Measurements from ENCODE around the gene STAT1.
A peak's percentile ranks its signal among the peaks of the same experiment; 100 is the strongest.

The STAT1 gene

DNA sequence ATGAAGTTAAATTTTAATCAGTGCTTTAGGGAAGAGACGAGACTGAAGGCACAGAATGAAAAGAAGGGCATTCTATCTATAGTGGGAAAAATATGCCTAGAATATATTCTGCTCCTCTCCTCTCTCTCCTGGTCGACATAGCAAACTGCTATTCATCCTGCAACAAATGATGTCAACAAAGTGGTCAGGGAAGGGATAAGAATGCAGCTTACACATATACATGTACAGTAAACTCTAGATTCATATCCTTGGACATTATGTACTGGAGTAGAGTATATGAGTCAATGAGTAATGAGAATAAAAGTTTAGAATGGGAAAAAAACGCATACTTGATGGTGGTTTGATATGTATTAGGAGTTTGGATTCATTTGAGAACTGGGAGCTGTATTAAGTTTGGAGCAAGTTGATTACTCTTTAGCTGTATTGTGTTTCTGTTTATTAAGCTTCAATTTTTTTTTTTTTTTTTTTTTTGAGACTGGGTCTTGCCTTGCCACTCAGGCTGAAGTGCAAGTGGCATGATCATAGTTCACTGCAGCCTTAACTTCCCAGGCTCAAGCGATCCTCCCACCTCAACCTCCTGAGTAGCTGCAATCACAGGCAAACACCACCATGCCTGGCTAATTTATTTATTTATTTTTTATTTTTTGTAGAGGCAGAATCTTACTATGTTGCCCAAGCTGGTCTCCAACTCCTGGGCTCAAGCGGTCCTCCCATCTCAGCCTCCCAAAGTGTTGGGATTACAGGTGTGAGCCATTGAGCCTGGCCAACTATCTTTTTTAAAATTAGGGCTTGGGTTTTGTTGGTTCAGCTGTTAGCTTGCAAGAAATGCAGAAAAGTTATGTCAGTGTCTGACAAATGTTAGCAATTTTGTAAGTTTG, 53.8 kb downstream of the STAT1 start:
- Histone ChIP-seq H3K27ac (ENCODE audit: low read depth, low read length) (no peak overlapping the region), H3K4me1 (ENCODE audit: control insufficient read depth, insufficient read depth, low read length) (no peaks in the 10 kb centered on the region), H3K4me3 (ENCODE audit: low read length) (no peak overlapping the region), H3K36me3 (ENCODE audit: control insufficient read depth, insufficient read depth, low read length) (peaks cover 2% of the 10 kb centered on the region), H3K27me3 (ENCODE audit: control insufficient read depth, insufficient read depth, low read length) (no peaks in the 10 kb centered on the region), H3K9ac (ENCODE audit: low read length) (no peak overlapping the region)

DNA sequence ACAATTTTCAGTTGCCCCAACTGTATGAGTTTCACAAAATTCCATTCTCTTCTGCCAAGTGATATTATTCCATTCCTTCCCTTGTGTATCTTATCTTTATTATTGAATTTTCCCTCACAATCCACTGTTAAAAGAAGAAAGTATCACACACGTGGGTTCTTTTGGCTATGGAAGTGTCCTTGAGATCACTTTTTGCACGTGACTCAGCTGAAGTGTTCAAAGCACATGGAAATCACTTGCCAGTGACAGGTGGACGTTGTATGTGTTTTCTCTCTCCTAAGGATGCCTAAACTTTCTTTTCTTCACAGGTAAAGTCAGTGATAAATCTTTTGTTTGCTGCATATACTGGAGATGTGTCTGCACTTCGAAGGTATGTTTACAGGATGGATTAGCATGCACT, 60.7 kb downstream of the STAT1 start:
- no peaks in the 10 kb centered on the region for H3K4me1 ChIP-seq (ENCODE audit: control insufficient read depth, insufficient read depth, low read length)
- H3K9ac ChIP-seq (ENCODE audit: low read length) = no peak overlapping the region
- H3K27ac ChIP-seq (ENCODE audit: low read depth, low read length) = no peak overlapping the region
- H3K36me3 ChIP-seq (ENCODE audit: control insufficient read depth, insufficient read depth, low read length) = no peaks in the 10 kb centered on the region
- H3K4me3 ChIP-seq (ENCODE audit: low read length) = no peak overlapping the region
- no peaks in the 10 kb centered on the region for H3K27me3 ChIP-seq (ENCODE audit: control insufficient read depth, insufficient read depth, low read length)

DNA sequence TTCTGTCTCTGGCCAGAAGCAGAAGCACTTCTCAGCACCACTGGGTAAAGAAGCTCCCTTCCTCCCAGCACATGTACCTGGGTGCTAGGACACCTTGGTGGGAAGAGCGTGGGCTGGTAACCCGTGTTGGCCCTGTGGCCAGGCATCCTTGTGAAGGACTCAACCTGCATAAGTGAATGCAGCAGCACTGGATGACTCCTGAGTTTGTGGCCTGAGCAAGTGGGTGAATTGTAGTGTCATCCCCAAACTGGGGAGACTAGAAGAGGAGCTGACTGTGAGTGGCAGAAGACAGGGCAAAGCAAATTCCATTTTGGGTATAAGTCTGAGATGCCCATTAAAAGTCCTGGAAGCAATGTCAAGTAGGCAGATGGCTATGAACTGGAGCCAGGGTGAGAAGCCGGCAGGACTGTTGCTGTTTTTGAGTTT, 63.4 kb downstream of the STAT1 start:
- Histone ChIP-seq H3K27ac (ENCODE audit: low read depth, low read length) (no peak overlapping the region), H3K36me3 (ENCODE audit: control insufficient read depth, insufficient read depth, low read length) (no peaks in the 10 kb centered on the region), H3K4me1 (ENCODE audit: control insufficient read depth, insufficient read depth, low read length) (peaks cover 8% of the 10 kb centered on the region), H3K9ac (ENCODE audit: low read length) (no peak overlapping the region), H3K4me3 (ENCODE audit: low read length) (no peak overlapping the region), H3K27me3 (ENCODE audit: control insufficient read depth, insufficient read depth, low read length) (no peaks in the 10 kb centered on the region)

DNA sequence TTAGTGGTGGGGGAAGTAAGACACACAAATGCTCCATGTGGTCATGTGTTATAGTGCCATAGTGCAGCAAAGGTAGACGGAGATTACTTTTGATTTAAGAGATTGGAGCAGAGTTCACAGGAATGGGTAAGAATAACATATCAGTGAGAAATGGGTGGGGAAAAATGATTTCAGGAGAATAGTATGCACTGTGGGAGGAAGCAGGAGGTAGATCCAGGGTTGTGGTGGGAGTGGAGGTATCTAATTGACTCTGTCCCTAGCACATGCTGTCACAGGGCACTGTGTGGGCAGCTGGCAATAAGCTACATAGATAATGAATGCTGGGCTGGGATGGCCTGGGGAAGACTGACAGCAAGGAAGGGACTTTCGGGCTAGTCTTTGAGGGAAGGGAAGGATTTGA, 65.3 kb downstream of the STAT1 start:
- Histone ChIP-seq H3K9ac (ENCODE audit: low read length) (no peak overlapping the region), H3K4me1 (ENCODE audit: control insufficient read depth, insufficient read depth, low read length) (peaks cover 8% of the 10 kb centered on the region), H3K4me3 (ENCODE audit: low read length) (no peak overlapping the region), H3K27me3 (ENCODE audit: control insufficient read depth, insufficient read depth, low read length) (no peaks in the 10 kb centered on the region), H3K27ac (ENCODE audit: low read depth, low read length) (no peak overlapping the region), H3K36me3 (ENCODE audit: control insufficient read depth, insufficient read depth, low read length) (no peaks in the 10 kb centered on the region)

DNA sequence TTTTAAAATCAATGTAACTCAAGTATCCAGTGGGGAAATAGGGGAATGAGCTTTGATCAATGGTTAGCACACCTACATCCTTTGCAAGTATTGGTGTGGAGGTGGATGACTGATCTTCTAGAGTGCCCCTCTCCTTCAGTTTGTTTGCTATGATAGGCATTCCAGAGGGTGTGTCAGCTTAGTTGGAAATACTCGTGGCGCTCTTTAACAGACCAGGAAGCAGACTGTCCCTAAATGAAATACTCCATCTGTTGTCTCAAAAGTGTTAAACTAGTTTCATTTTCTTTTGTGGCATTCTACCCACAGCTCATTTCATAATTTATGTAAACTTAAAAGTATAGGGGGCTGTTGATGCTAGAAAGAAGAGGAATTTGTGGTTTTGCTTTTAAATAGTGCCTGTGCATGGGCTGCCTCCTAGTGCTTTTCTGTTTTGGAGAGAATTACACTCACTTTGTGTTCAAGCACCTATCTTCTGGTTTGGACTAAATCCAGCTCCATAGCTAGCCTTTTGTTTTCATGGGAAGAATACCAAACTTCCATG, 66.2 kb downstream of the STAT1 start:
- H3K4me1 ChIP-seq (ENCODE audit: control insufficient read depth, insufficient read depth, low read length) = peaks cover 8% of the 10 kb centered on the region
- no peak overlapping the region for H3K27ac ChIP-seq (ENCODE audit: low read depth, low read length)
- H3K36me3 ChIP-seq (ENCODE audit: control insufficient read depth, insufficient read depth, low read length) = no peaks in the 10 kb centered on the region
- peak overlapping the region; percentile 23 for H3K4me3 ChIP-seq (ENCODE audit: low read length)
- no peaks in the 10 kb centered on the region for H3K27me3 ChIP-seq (ENCODE audit: control insufficient read depth, insufficient read depth, low read length)
- no peak overlapping the region for H3K9ac ChIP-seq (ENCODE audit: low read length)

DNA sequence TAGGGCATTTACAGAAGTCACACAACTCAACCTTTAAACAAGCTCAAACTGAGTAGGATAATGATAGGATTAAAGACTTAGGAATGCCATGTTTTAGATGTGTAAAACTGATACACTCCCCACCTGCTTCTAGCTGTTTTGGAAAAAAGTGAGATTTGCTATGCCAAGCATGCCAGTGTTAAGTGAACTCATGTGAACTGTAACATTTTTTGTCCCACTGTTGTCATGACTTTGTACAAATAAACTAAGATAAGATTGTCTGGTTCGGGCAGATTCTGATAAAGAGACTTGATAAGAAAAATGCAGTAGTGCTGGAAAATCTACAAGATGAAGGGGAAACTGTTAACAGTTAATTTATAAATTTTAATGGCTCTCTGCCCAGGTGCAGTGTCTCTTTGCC, 66.8 kb downstream of the STAT1 start:
- Histone ChIP-seq H3K36me3 (ENCODE audit: control insufficient read depth, insufficient read depth, low read length) (no peaks in the 10 kb centered on the region), H3K27me3 (ENCODE audit: control insufficient read depth, insufficient read depth, low read length) (no peaks in the 10 kb centered on the region), H3K4me3 (ENCODE audit: low read length) (no peak overlapping the region), H3K27ac (ENCODE audit: low read depth, low read length) (no peak overlapping the region), H3K9ac (ENCODE audit: low read length) (no peak overlapping the region), H3K4me1 (ENCODE audit: control insufficient read depth, insufficient read depth, low read length) (peaks cover 8% of the 10 kb centered on the region)

DNA sequence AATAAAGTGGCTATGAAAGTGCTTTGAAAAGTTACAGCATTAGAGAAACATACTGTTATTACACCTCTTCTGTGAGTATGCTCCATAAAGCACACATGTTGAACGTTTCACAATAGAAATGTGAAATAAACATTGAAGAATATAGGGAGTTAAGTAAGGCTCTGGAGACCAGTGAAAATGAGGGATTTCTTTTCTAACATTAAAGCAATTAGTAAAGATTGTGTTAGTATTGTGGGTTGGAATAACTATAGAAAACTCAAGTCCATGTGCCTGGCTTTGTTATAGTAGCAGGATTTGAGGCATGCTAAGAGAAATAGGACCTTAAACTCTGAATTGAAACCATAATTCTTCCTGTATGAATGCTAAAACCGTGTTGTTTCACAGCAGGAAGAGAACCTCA, 70.3 kb downstream of the STAT1 start:
- Histone ChIP-seq H3K27me3 (ENCODE audit: control insufficient read depth, insufficient read depth, low read length) (no peaks in the 10 kb centered on the region), H3K36me3 (ENCODE audit: control insufficient read depth, insufficient read depth, low read length) (no peaks in the 10 kb centered on the region), H3K9ac (ENCODE audit: low read length) (no peak overlapping the region), H3K27ac (ENCODE audit: low read depth, low read length) (no peak overlapping the region), H3K4me1 (ENCODE audit: control insufficient read depth, insufficient read depth, low read length) (peaks cover 13% of the 10 kb centered on the region), H3K4me3 (ENCODE audit: low read length) (no peak overlapping the region)

DNA sequence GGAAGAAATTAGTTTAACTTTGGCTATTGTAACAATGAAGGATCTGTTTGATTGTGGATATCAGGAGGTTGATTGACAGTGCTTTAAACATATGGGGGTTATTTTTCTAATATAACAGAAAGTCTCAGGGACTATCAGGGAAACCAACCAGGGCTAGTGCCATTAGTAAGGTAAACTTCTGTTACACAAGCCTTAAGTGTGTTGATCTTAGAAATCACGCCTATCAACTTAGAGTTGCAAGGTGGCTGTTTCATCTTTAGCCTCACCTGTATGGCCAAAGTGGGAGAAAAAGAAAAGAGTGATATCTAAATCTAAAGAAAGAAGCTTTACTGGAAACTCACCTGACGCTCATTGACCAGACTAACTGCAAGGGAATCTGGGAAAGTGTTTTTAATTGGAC, 71.3 kb downstream of the STAT1 start:
- H3K36me3 ChIP-seq (ENCODE audit: control insufficient read depth, insufficient read depth, low read length) = no peaks in the 10 kb centered on the region
- H3K4me1 ChIP-seq (ENCODE audit: control insufficient read depth, insufficient read depth, low read length) = peaks cover 10% of the 10 kb centered on the region
- no peak overlapping the region for H3K27ac ChIP-seq (ENCODE audit: low read depth, low read length)
- no peak overlapping the region for H3K9ac ChIP-seq (ENCODE audit: low read length)
- H3K27me3 ChIP-seq (ENCODE audit: control insufficient read depth, insufficient read depth, low read length) = no peaks in the 10 kb centered on the region
- no peak overlapping the region for H3K4me3 ChIP-seq (ENCODE audit: low read length)

DNA sequence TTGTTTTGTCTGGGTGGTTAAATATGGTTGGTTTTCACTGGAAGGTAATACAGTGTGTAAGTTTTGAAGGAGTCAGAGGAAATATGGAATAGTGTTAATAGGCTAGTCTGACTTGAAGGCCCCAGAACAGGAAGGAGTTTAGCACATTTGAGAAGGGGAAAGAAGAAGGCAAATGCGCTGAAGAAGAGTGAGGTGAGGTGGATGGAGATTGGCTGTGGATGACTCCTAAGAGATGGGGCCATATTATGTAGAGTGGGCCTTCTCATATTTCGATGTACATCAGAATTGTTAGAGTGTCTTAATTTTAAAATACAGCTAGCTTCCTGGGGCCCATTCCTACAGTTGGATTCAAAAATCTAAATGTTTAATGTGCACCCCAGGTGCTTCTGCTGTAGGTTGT, 72.4 kb downstream of the STAT1 start:
- peaks cover 5% of the 10 kb centered on the region for H3K4me1 ChIP-seq (ENCODE audit: control insufficient read depth, insufficient read depth, low read length)

DNA sequence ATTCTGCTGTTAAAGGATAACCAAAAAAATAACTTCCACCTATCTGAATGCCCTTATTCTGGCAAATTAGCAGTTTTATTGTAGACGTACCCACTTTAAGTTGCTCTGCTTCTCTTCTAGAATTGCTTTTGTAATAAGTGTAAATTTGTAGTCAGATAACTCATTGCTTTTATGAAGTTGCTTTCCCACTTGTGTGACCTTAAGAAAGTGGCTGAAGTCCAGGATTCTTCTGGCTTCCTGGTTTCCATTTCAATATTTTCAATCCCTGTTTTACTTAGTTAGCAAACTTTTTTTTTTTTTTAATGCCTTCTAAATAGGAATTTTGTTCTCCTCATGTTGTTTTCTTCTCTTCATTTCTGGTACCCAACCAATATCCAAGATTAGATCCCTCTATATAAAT, 73.5 kb downstream of the STAT1 start:
- Histone ChIP-seq H3K9ac (ENCODE audit: low read length) (no peak overlapping the region), H3K4me1 (ENCODE audit: control insufficient read depth, insufficient read depth, low read length) (peaks cover 5% of the 10 kb centered on the region), H3K27me3 (ENCODE audit: control insufficient read depth, insufficient read depth, low read length) (no peaks in the 10 kb centered on the region), H3K36me3 (ENCODE audit: control insufficient read depth, insufficient read depth, low read length) (no peaks in the 10 kb centered on the region), H3K4me3 (ENCODE audit: low read length) (no peak overlapping the region), H3K27ac (ENCODE audit: low read depth, low read length) (no peak overlapping the region)

More for the DNA sequence above, 72.4 kb downstream of the STAT1 start:
- no peak overlapping the region for H3K9ac ChIP-seq (ENCODE audit: low read length)
- H3K36me3 ChIP-seq (ENCODE audit: control insufficient read depth, insufficient read depth, low read length) = no peaks in the 10 kb centered on the region
- H3K27me3 ChIP-seq (ENCODE audit: control insufficient read depth, insufficient read depth, low read length) = no peaks in the 10 kb centered on the region
- no peak overlapping the region for H3K27ac ChIP-seq (ENCODE audit: low read depth, low read length)
- no peak overlapping the region for H3K4me3 ChIP-seq (ENCODE audit: low read length)

DNA sequence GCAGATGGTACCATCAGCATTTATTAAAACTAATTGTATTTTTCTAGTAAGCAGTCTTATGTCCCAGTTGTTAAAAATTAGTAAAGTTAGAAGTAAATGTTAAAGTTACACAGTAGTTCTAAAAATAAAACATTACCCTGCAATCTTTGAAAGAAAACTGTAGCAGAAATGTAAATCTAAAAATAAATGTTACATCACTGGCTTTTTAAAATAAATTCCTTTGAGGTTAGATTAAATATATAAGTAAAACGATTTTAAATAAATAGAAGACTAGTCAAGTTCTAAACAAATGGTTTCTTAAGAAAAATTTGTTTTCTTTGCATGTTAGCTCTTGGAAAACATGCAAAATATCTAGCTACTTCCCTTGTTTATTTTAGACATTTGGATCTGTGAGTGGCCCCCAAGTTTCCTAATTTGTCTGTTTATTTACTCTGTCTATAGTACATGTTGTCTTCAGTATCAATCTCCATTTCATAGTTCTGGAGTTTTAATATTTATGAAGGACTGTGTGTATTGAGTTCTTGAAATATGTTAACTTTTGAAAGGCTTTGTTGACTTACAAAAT, 75.1 kb downstream of the STAT1 start:
- Histone ChIP-seq H3K4me3 (ENCODE audit: low read length) (no peak overlapping the region), H3K4me1 (ENCODE audit: control insufficient read depth, insufficient read depth, low read length) (peaks cover 5% of the 10 kb centered on the region), H3K27ac (ENCODE audit: low read depth, low read length) (no peak overlapping the region), H3K27me3 (ENCODE audit: control insufficient read depth, insufficient read depth, low read length) (no peaks in the 10 kb centered on the region), H3K9ac (ENCODE audit: low read length) (no peak overlapping the region), H3K36me3 (ENCODE audit: control insufficient read depth, insufficient read depth, low read length) (no peaks in the 10 kb centered on the region)

DNA sequence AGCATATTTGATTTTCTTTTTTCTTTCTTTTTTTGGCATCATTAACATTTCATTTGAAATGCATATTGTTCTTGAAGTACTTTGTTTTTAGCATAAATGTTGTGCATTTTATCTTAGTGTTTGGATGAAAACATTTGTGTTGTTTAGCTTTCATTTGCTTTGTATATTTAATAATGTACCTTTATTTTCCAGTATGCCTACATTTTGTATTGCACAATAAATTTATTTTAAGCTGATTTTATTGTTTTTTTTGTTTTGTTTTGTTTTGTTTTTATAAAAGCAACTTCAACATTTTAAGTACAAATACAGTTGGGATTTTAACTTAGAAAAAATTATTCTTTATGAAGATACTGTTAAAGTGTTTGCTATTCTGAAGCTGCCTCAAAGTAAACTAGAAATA, 78.9 kb downstream of the STAT1 start:
- H3K4me3 ChIP-seq (ENCODE audit: low read length) = no peak overlapping the region
- peaks cover 5% of the 10 kb centered on the region for H3K36me3 ChIP-seq (ENCODE audit: control insufficient read depth, insufficient read depth, low read length)
- H3K27ac ChIP-seq (ENCODE audit: low read depth, low read length) = no peak overlapping the region
- H3K27me3 ChIP-seq (ENCODE audit: control insufficient read depth, insufficient read depth, low read length) = no peaks in the 10 kb centered on the region
- no peak overlapping the region for H3K9ac ChIP-seq (ENCODE audit: low read length)
- H3K4me1 ChIP-seq (ENCODE audit: control insufficient read depth, insufficient read depth, low read length) = no peaks in the 10 kb centered on the region

DNA sequence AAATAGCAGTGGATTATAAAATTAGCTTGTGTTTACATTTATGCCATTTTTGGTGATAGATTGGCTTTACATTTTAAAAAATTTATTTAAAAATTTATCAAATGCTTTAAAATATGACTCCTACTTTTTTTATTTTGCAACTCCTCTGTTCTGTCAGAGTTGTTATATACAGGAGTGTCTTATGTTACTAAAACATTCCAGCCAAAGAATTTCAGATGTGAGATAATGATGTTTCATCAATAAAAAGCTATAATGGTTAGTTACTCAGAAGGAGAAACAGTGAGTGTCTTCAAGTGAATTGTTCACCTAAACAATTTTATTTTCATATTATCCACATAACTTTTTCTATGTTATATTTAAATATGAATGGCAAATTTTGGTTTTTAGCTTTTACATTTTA, 80.6 kb downstream of the STAT1 start:
- no peak overlapping the region for H3K9ac ChIP-seq (ENCODE audit: low read length)
- no peak overlapping the region for H3K4me3 ChIP-seq (ENCODE audit: low read length)
- no peak overlapping the region for H3K27ac ChIP-seq (ENCODE audit: low read depth, low read length)
- H3K36me3 ChIP-seq (ENCODE audit: control insufficient read depth, insufficient read depth, low read length) = peaks cover 5% of the 10 kb centered on the region
- H3K4me1 ChIP-seq (ENCODE audit: control insufficient read depth, insufficient read depth, low read length) = no peaks in the 10 kb centered on the region
- no peaks in the 10 kb centered on the region for H3K27me3 ChIP-seq (ENCODE audit: control insufficient read depth, insufficient read depth, low read length)

Data from rectal smooth muscle tissue (tissue), 1 donor.